Medulla oblongata (tissue), 1 donor: ENCODE measurements around the gene DVL1.
"Not testable (repeated sequence)": the region's sequence is repeated elsewhere in the genome, so short reads cannot be mapped to it uniquely, and the experiment has no call there.

ENCODE experiments used
- DNase-seq: peaks from one replicate; pipeline ENCODE4 v3.0.0-alpha.2; 2015; ENCODE audit errors: extremely low spot score

Gene DVL1

GRCh38 chr1:1373815-1374588 lies 24.8 kb upstream of the DVL1 start:
- DNase-seq, result no peak

- no peak for DNase-seq
Observed at GRCh38 chr1:1373051-1373814, 24.0 kb upstream of the DVL1 start.

DNA sequence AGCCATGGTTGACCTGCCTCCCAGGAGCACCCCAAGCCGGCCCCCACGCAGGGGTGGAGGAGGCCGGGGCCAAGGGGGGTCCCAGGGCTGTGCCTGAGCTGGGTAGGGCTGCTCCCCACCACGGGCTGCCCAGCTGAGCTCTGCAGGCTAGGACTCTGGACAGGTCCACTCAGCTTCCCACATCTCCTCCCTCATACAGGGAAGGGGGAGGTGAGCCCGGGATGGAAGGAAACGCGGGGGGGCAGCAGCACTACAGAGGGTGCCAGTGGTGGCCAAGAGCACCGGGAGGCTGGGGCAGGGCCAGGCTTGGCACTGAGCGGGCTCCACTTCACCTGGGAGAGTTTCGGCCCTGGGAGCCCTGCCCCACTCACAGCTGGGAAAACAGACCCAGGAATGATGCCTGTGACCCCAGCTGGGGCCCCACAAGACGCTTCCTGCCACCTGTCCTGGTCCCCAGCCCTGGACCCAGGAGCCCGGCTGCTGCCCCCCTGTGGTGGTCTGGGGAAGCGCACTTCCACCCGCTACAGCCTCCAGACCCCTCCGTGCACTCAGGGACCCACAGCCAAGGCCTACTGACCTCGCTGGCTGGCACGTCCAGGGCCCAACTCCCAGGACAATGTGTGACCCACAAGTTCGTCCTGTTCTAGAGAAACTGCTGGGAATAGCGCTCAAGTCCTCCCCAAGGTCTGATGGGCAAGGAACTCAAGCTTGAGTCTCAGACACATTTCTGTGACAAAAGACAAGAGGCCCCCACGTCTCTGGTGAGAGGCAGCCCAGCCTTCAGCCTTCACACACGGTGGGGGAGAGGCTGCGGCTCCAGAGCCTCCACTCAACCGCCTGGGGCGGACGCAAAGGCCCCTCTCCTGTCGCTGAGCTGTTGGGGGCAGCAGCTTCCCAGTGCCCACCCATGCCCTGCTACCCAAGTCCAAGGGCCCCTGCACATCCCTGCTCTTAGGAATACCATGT lies 22.8 kb upstream of the DVL1 start:
- DNase-seq, result no peak

DNA sequence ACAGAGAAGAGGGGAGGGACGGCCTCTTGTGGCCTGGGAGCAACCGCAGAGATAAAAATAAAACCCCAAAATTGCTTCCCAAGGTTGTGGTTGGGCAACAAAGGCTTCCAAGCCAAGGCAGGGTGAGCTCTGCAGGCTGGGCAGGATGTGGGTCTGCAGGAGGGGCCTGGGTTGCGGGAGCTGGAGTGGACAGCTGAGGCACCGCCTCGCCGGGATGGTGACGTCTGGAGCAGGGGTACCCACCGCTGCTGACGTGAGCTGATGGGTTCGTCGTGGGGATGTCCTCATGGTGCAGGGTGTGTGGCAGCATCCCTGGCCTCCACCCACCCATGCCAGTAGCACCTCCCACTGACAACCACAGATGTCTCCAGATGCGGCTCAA lies 22.1 kb upstream of the DVL1 start:
- DNase-seq, result no peak

DNA sequence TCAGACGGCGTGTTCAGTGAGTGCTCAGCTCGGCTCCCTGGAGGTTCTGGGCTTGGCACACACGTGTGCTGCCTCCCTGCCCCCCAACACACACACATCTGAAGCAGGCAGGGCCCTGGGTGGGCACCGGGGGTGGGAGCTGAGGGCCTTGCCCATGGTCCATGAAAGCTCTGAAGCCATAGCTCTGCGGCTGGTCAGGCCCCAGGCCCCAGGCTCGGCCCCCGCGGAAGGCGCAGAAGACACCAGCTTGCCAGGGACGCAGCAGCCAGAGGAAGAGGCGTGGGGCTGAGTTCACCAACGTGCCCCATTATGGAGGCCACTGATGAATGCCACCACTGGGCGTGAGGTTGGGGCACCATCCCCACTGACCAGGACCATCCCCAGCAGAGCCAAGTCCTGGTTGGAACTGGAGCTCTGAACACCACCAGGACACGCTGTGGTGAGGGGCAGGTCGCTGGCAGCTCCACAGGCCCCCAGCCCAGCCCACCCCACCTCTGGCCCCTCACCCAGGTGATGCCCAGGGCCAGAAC lies 21.6 kb upstream of the DVL1 start:
- DNase-seq, result no peak

DNA sequence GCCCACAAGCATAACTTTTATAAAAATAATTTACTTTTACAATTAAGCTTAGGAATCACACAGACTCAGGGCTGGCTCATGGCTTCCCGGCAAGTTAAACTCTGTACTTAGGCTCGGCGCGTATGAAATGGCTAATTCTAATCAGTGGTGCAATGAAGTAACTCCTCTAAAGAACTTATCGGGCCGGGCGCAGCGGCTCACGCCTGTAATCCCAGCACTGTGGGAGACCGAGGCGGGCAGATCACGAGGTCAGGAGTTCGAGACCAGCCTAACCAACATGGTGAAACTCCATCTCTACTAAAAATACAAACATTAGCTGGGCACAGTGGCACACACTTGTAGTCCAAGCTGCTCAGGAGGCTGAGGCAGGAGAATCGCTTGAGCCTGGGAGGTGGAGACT lies 20.9 kb upstream of the DVL1 start:
- DNase-seq, result not testable (repeated sequence)

DNA sequence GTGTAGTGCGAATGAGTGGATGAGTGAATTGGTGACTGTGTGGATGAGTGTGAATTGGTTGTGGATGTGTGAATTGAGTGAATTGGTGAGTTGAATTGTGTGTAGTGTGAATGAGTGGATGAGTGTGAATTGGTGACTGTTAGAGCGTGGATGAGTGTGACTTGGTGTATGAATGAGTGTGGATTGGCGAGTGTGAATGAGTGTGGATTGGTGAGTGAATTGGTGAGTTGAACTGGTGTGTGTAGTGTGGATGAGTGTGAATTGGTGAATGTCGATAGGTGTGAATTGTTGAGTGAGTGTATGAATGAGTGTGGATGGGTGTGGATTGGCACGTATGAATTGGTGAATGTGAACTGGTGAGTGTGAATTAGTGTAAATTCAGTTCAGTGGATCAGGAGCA lies 18.1 kb upstream of the DVL1 start:
- no peak for DNase-seq

DNA sequence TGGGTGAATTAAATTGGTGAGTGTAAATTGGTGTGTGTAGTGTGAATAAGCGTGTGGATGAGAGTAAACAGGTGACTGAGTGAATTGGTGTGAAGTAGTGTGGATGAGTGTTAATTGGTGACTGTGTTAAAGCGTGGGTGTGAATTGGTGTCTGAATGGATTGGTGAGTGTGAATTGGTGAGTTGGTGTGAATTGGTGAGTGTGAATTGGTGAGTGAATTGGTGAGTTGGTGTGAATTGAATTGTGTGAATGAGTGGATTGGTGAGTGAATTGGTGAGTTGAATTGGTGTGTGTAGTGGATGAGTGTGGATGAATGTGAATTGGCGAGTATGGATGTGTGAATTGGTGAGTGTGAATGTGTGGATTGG lies 17.5 kb upstream of the DVL1 start:
- DNase-seq, result no peak

GRCh38 chr1:1365875-1366698 lies 16.9 kb upstream of the DVL1 start:
- DNase-seq, result no peak

GRCh38 chr1:1364266-1364665 lies 15.0 kb upstream of the DVL1 start:
- no peak for DNase-seq

DNA sequence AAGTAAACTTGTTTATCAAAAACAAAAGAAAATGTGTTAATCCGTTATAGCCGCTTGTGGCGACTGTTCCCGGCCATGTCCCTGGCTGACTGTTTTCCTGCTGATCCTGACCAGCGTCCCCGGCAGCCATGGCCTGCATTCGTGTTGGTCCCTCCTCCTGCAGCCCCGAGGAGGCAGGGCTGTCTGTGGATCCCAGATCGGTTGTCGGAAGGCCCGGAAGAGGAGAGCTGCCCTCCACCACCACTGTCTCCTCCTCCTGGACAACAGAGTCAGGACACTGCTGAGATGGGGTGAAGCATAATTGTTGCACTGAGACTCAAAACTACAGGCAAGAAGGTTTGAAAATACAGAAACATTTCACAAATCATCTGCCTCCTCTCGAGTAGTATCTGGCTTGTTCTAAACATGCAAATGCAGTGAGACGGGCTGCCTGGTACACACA lies 12.8 kb upstream of the DVL1 start:
- DNase-seq, result no peak

GRCh38 chr1:1361233-1361981 lies 12.2 kb upstream of the DVL1 start:
- DNase-seq, result no peak

DNA sequence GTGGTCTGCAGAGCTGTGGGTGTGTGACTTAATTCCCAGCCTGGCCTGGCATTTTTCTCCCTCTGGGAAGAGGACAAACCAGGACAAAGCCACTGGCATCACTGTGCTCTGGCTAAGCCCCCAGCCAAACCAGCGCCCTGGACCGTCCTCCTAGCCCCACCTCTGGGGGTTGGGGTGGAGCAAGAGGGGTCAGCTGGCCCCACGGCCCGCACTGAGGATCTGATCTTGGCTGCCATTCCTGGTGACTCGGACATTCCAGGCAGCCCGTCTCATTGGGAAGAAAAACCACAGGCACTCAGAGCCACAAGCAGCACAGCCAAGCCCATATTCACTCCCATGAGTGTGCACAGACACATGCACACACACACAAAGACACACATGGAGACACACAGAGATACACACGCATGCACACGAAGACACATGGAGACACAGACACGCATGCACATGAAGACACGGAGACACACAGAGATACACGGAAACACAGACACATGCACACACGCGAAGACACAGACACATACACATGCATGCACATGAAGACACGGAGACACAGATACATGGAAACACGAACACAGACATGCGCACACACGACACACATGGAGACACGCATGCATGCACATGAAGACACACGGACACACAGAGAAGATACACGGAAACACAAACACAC lies 11.4 kb upstream of the DVL1 start:
- DNase-seq, result peak; percentile 39

DNA sequence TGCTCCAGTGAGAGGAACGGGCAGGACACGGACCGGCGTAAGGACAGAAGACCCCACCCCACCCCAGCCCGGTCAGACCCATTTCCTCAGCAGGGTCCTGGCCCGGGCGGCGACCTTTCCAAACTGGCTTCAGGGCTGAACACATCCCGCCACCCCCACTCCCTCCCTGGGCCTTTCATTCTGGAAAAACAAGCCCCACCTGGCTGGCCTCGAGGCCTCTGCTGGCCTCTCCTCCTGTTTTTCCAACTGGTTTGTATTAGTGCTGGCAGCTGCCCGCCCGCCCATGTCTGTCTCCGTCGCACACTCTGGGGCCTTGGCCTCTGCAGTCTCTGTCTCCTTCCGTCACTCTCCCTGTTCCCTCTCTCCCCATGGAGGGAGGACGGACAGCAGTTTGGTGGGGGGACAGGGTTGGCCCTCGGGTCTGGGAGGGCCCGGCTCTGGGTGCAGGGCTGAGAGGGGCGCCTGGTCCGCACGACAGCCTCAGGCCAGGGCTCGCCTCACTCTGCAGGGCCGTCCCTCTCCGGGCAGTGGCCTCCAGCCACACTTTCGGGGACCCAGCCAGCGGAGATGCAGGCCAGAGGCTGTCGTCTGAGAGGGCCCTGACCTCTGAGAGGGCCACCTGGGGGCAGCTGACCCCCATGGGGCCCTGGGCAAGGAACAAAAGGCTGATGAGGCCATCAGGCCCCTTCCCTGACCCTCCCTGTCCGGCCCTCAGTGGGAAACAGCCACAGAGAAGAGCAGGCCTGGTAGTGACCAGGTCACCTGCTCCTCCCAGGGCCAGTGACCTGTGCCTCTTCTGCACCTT lies 10.6 kb upstream of the DVL1 start:
- DNase-seq, result no peak

DNA sequence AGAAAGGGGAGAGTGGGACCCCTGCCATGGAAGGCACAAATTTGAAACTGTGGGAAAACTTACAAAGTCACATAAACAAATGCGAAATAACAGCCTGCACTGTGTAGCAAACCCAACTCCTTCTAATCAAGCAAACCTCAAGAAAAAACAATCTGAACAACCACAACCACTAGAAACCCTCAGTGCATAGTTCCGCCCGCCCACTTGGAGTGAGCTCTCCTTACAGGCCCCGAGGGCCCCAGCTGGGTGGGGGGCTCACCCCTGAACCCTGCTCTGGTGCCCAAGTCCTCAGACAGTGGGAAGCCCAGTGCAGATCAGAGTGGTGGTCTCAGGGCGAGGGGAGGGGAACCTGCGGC lies 10.1 kb upstream of the DVL1 start:
- DNase-seq, result no peak

DNA sequence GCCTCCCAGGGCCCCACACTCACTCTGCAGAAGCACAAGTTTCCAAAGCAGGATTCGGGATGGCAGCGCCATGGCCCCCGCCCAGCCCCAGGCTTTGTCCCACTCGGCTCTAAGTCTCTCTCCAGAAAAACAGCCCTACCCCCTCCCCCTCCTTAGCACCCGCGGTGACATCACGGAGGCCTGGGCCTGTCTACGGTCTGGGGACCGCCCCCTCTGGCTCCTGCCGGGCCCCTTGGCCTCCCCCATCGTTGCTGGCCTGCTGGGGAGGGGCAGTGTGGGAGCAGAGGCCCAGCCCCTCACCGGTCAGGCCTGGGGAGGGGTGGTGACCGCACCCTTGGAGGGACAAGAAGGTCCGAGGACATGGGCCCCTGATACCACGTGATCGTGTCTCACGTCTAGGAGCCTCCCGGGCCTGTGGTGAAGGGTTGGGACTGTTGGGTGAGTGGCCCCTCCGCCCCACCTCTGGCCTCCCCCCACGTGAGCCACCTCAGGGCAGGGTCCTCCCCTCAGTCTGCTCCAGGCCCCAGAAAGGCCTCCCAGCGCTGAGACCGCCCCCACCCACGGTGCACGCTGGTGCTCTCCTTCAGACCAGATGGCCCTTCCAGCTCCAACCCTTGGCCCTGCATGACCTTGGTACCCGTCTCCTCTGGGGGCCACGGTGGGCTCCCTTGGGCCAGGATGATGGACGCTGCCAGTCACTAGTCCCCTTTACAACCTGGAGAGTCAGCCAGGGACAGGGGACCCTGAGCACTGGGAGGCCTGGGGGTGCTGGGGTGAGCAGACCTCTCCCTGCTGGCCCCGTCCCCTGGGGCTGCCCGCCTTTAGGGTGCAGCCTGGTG lies 9.4 kb upstream of the DVL1 start, which contains the start of gene MXRA8:
Gene MXRA8 (minus strand): TSS at position 123 of the 839 bp plus-strand sequence. CDS start 51 bp downstream, at position 72.
- DNase-seq, result peak; percentile 60

- no peak for DNase-seq
Observed at GRCh38 chr1:1357871-1358432, 8.7 kb upstream of the DVL1 start.
